Pulmonary artery endothelial cell (primary cell): ENCODE data around the gene PAK5. TPM values are rescaled to one million over a fixed set of nuclear protein-coding genes. Genes with fewer than 3 reads are reported as not detected.

Source experiments
- DNase-seq: peaks from one replicate; pipeline ENCODE4 v3.0.0-alpha.2; 2011; ENCODE audit warnings: low read depth, low spot score
- total RNA-seq: library from RNA; depleted of rRNA; stranded (reverse); fragments of >200 nt; gene quantifications from 2 replicates; pipeline ENCODE4 v1.2.3, GENCODE V29; 2014

The PAK5 gene
- total RNA-seq, 1 donor from 2014 or later, result not detected

- DNase-seq, result peak; percentile 15
These were observed 221.9 kb downstream of the PAK5 start for GRCh38 chr20:9616833-9617461.

GRCh38 chr20:9616455-9616805 is 222.4 kb downstream of the PAK5 start:
- no peak for DNase-seq

- DNase-seq, result no peak
These were observed 223.0 kb downstream of the PAK5 start for GRCh38 chr20:9615766-9616454.

- DNase-seq, result no peak
These were observed 223.8 kb downstream of the PAK5 start for GRCh38 chr20:9615118-9615517.

- DNase-seq, result no peak
These were observed 225.0 kb downstream of the PAK5 start for GRCh38 chr20:9613871-9614270.

- DNase-seq, result no peak
These were observed 227.0 kb downstream of the PAK5 start for GRCh38 chr20:9611921-9612320.

GRCh38 chr20:9610665-9611064 is 228.2 kb downstream of the PAK5 start:
- no peak for DNase-seq

GRCh38 chr20:9609887-9610502 is 228.9 kb downstream of the PAK5 start:
- peak; percentile 35 for DNase-seq

GRCh38 chr20:9608639-9609340 is 230.1 kb downstream of the PAK5 start:
- DNase-seq, result no peak

GRCh38 chr20:9602847-9603183 is 236.1 kb downstream of the PAK5 start:
- DNase-seq, result no peak

GRCh38 chr20:9600562-9600961 is 238.3 kb downstream of the PAK5 start:
- DNase-seq, result no peak

GRCh38 chr20:9597547-9597946 is 241.3 kb downstream of the PAK5 start:
- no peak for DNase-seq

- no peak for DNase-seq
These were observed 243.1 kb downstream of the PAK5 start for GRCh38 chr20:9595763-9596162.

- peak; percentile 4 for DNase-seq
These were observed 244.5 kb downstream of the PAK5 start for GRCh38 chr20:9594284-9594875.

- no peak for DNase-seq
These were observed 246.5 kb downstream of the PAK5 start for GRCh38 chr20:9592419-9592818.

- DNase-seq, result no peak
These were observed 247.8 kb downstream of the PAK5 start for GRCh38 chr20:9591080-9591479.

- peak; percentile 5 for DNase-seq
These were observed 248.7 kb downstream of the PAK5 start for GRCh38 chr20:9590189-9590588.

GRCh38 chr20:9588706-9589105 is 250.2 kb downstream of the PAK5 start:
- no peak for DNase-seq

- DNase-seq, result no peak
These were observed 255.7 kb downstream of the PAK5 start for GRCh38 chr20:9583151-9583550.

- no peak for DNase-seq
These were observed 256.7 kb downstream of the PAK5 start for GRCh38 chr20:9582137-9582536.

GRCh38 chr20:9581509-9581908 is 257.4 kb downstream of the PAK5 start:
- no peak for DNase-seq

- no peak for DNase-seq
These were observed 260.3 kb downstream of the PAK5 start for GRCh38 chr20:9578594-9578993.
